DOHH2 (cell line): ENCODE data around the gene MYL12B.

Experiments
- H3F3A ChIP-seq: fragments of 200-600 bp; sonication (generic), shearing (Covaris generic); 2 replicates; pipeline ENCODE4 v1.6.0; 2016; ENCODE audit warnings: antibody characterized with exemption, mild to moderate bottlenecking; ENCODE audit not compliant: control insufficient read depth, insufficient read depth
- H3K27ac ChIP-seq: fragments of 200-600 bp; sonication (generic); 2 replicates; pipeline ENCODE4 v1.5.1; 2014; ENCODE audit warnings: low read depth, mild to moderate bottlenecking, low read length, moderate library complexity
- H3K27me3 ChIP-seq: fragments of 200-600 bp; sonication (generic); 2 replicates; pipeline ENCODE4 v1.6.1; 2014; ENCODE audit warnings: mild to moderate bottlenecking, low read length, mixed read lengths; ENCODE audit not compliant: control insufficient read depth
- H3K36me3 ChIP-seq: fragments of 200-600 bp; sonication (generic); 2 replicates; pipeline ENCODE4 v1.6.1; 2014; ENCODE audit warnings: mild to moderate bottlenecking, low read length, moderate library complexity, mixed read lengths; ENCODE audit not compliant: control insufficient read depth
- H3K4me1 ChIP-seq: fragments of 200-600 bp; sonication (generic); 2 replicates; pipeline ENCODE4 v1.6.1; 2014; ENCODE audit warnings: mild to moderate bottlenecking, low read length, mixed read lengths; ENCODE audit not compliant: control insufficient read depth
- H3K4me2 ChIP-seq: fragments of 200-600 bp; sonication (generic); 2 replicates; pipeline ENCODE4 v1.6.0; 2014; ENCODE audit warnings: mild to moderate bottlenecking, low read length, moderate library complexity
- H3K4me3 ChIP-seq: fragments of 200-600 bp; sonication (generic); 2 replicates; pipeline ENCODE4 v1.5.1; 2014; ENCODE audit warnings: mild to moderate bottlenecking, low read length, mixed read lengths
- H3K79me2 ChIP-seq: fragments of 200-600 bp; sonication (generic); 2 replicates; pipeline ENCODE4 v1.6.1; 2014; ENCODE audit warnings: mild to moderate bottlenecking, low read length, mixed read lengths; ENCODE audit not compliant: control insufficient read depth
- H3K9me2 ChIP-seq: fragments of 200-600 bp; sonication (generic); replicated peaks from 2 replicates; pipeline ENCODE4 v1.6.1; 2014; ENCODE audit warnings: mild to moderate bottlenecking, low read length, mixed read lengths; ENCODE audit not compliant: control insufficient read depth
- H3K9me3 ChIP-seq: fragments of 200-600 bp; sonication (generic); 2 replicates; pipeline ENCODE4 v1.6.1; 2014; ENCODE audit warnings: antibody characterized with exemption, low read length, mixed read lengths; ENCODE audit not compliant: control insufficient read depth, insufficient read depth
- H4K20me1 ChIP-seq: fragments of 200-600 bp; sonication (generic); 2 replicates; pipeline ENCODE4 v1.6.0; 2014; ENCODE audit warnings: low read depth, mild to moderate bottlenecking, antibody characterized with exemption, low read length, moderate library complexity; ENCODE audit not compliant: control insufficient read depth, insufficient read depth
- CTCF ChIP-seq: fragments of 200-600 bp; sonication (generic); IDR thresholded peaks from one replicate; pipeline ENCODE4 v1.5.1; 2014; ENCODE audit warnings: antibody characterized with exemption, mild to moderate bottlenecking, low read depth, low read length; ENCODE audit not compliant: poor library complexity, severe bottlenecking
- EZH2phosphoT487 ChIP-seq: fragments of 200-600 bp; sonication (generic); IDR thresholded peaks from 2 replicates; pipeline ENCODE4 v1.6.1; 2017; ENCODE audit warnings: borderline replicate concordance, mild to moderate bottlenecking, antibody characterized with exemption, low read length, moderate library complexity, mixed read lengths

MYL12B gene

GRCh38 chr18:3261373-3262233 lies at the start of gene MYL12B:
Gene MYL12B (plus strand): TSS chr18:3262133. CDS start chr18:3272899, 10,766 bp downstream.
- TF ChIP-seq CTCF (no peak), EZH2phosphoT487 (no peak)
- H3K36me3 ChIP-seq: peaks cover 57% of the 10 kb centered on the region
- no peaks in the 10 kb centered on the region for H3K9me2 ChIP-seq
- H3K4me2 ChIP-seq: peak within 1 kb of the TSS; percentile 73
- no peaks in the 10 kb centered on the region for H3K9me3 ChIP-seq
- H3K4me1 ChIP-seq: peaks cover 73% of the 10 kb centered on the region
- H3K27ac ChIP-seq: peak within 1 kb of the TSS; percentile 81
- peaks cover 29% of the 10 kb centered on the region for H4K20me1 ChIP-seq
- peaks cover 64% of the 10 kb centered on the region for H3K79me2 ChIP-seq
- H3K27me3 ChIP-seq: no peaks in the 10 kb centered on the region
- H3K4me3 ChIP-seq: peak within 1 kb of the TSS; percentile 98
- peaks cover 33% of the 10 kb centered on the region for H3F3A ChIP-seq

- Histone ChIP-seq H3K9me3 (no peaks in the 10 kb centered on the region), H3K27me3 (no peaks in the 10 kb centered on the region), H3K9me2 (no peaks in the 10 kb centered on the region), H3F3A (no peaks in the 10 kb centered on the region), H3K4me1 (peaks cover 17% of the 10 kb centered on the region), H3K27ac (no peak overlapping the region), H3K4me2 (no peak overlapping the region), H4K20me1 (no peaks in the 10 kb centered on the region), H3K4me3 (no peak overlapping the region), H3K36me3 (no peaks in the 10 kb centered on the region), H3K79me2 (no peaks in the 10 kb centered on the region)
- TF ChIP-seq CTCF: no peak
- TF ChIP-seq EZH2phosphoT487: no peak
Observed at GRCh38 chr18:3212657-3213056, 49.3 kb upstream of the MYL12B start.

GRCh38 chr18:3213300-3214059 lies 48.5 kb upstream of the MYL12B start:
- TF ChIP-seq EZH2phosphoT487 (no peak), CTCF (no peak)
- Histone ChIP-seq H3K27me3 (no peaks in the 10 kb centered on the region), H3K9me2 (no peaks in the 10 kb centered on the region), H3K9me3 (no peaks in the 10 kb centered on the region), H3K4me1 (peaks cover 17% of the 10 kb centered on the region), H3K79me2 (no peaks in the 10 kb centered on the region), H3F3A (no peaks in the 10 kb centered on the region), H3K4me3 (no peak overlapping the region), H4K20me1 (no peaks in the 10 kb centered on the region), H3K4me2 (peak overlapping the region; percentile 23), H3K36me3 (no peaks in the 10 kb centered on the region), H3K27ac (no peak overlapping the region)
